Right lung (tissue), 10 donors: ENCODE measurements around the gene MED12. TPM values are rescaled to one million over a fixed set of nuclear protein-coding genes. Genes with fewer than 3 reads are reported as not detected.
A peak's percentile ranks its signal among the peaks of the same experiment; 100 is the strongest.

Source experiments
- DNase-seq, 2 donors: peaks; one replicate each; pipeline ENCODE4 v3.0.0-alpha.2; 2013
- long read RNA-seq, 8 donors: transcript quantifications; one replicate each; lab custom pipeline, GENCODE V29; 2026
- polyA plus RNA-seq, 5 donors: library from polyadenylated mRNA; unstranded; fragments of 120-200 nt; gene quantifications; one replicate each; pipeline versions ENCODE4 v1.2.1 to v1.2.3, GENCODE V29; 2013; ENCODE audit warnings: inconsistent platforms in 1 of 5, low replicate concordance in 1 of 5; ENCODE audit not compliant: insufficient read length in 5 of 5, insufficient read depth in 1 of 5

MED12 gene
- 10 to 100 TPM; 49.7 to 65.0 (median 57.6) TPM for polyA plus RNA-seq
- long read RNA-seq, donor 1, partial matches to known transcripts, result 13 of 17 reads
- long read RNA-seq, donor 1, other reads (novel, unspliced or antisense), result 0 of 17 reads
- long read RNA-seq, donor 2, result 0 reads
- long read RNA-seq, donor 3, partial matches to known transcripts, result 6 of 7 reads
- long read RNA-seq, donor 3, other reads (novel, unspliced or antisense), result 0 of 7 reads
- long read RNA-seq, donor 4, partial matches to known transcripts, result 8 of 9 reads
- long read RNA-seq, donor 4, other reads (novel, unspliced or antisense), result 0 of 9 reads
- long read RNA-seq, donor 5, partial matches to known transcripts, result 10 of 13 reads
- long read RNA-seq, donor 5, other reads (novel, unspliced or antisense), result 0 of 13 reads
- long read RNA-seq, donor 6, partial matches to known transcripts, result 9 of 10 reads
- long read RNA-seq, donor 6, other reads (novel, unspliced or antisense), result 0 of 10 reads
- long read RNA-seq, donor 7, partial matches to known transcripts, result 9 of 10 reads
- long read RNA-seq, donor 7, other reads (novel, unspliced or antisense), result 0 of 10 reads
- long read RNA-seq, donor 8, partial matches to known transcripts, result 0 of 1 reads
- long read RNA-seq, donor 8, other reads (novel, unspliced or antisense), result 0 of 1 reads

- peak; percentile 81 to 86 for DNase-seq
Measured at GRCh38 chrX:71118032-71118984, at the start of gene MED12. Gene MED12 (plus strand): TSS chrX:71118596. CDS start chrX:71118755, 159 bp downstream.

GRCh38 chrX:71070531-71070930 lies 47.9 kb upstream of the MED12 start:
- no peak for DNase-seq

DNA sequence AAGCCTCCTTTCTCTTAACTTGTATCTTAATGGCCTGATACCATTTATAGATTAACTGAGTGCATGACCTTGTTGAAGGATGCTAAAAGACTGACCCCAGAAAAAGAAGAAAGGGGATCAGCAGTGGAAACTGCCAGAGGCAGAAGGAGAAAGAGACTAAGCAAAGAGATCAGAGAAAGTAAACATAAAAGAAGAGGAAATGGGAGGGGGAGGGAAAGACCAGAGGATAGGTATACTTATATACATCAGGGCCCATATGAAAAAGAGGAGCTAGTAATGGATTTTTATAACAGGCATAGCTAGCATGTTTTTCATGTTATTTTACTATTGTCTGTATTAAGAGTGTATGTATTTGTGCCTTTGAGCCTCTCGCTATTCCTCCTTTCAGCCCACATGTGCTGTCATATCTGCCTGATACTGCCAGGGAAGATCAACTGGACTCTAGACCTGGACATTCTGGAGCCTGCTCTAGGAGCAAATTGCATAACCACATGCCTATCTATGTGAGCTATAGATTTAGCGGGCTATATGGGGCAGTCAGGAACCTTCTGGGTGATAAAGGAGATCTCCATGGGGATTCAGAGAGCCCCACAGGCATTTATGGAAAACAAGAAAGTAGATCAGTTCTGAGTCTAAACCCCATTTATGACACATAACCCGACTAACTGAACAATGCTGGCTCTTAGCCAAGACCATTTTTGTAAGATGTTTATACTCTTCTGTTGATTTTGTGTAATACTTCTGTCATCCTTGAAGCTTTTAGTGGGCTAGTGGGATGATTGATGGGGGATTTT lies 36.9 kb upstream of the MED12 start:
- DNase-seq, result no peak

GRCh38 chrX:71082124-71082647 lies 36.2 kb upstream of the MED12 start:
- no peak for DNase-seq

DNA sequence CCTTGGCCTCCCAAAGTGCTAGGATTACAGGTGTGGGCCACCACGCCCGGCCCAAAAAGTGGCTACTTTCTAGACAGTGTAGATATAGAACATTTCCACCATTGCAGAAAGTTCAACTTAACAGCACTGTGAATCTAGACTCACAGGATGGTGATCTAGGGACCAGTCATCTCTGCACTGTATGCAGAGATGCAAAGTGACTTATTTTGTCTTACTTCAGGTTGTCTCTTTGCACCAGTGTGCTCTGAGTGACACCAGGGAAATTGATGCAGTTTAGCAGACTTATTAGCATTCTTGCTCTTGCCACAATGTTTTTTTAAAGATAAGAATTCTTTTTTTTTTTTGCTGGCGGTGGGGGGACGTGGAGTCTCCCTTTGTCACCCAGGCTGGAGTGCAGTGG lies 35.6 kb upstream of the MED12 start:
- no peak for DNase-seq

- DNase-seq, result no peak
Measured at GRCh38 chrX:71085900-71086299, 32.5 kb upstream of the MED12 start.

DNA sequence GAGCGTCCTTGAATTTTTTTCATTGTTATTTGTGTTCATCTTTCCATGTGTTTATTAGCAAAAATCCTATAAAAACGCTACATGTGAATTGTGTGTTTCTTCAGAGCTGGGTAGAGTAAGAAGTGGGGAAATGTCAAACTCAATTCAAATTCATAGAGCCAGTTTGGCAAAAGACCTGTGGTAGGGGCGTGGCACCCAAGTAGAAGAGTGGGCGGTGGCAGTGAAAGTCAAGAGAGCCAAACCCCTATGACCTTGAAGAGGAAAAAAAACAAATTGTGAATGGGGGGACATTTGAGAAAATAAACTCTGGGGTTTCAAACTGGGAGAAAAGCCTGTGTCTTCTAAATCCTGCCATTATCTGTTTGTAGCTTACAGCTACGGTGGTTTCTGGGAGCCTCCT lies 27.1 kb upstream of the MED12 start:
- no peak for DNase-seq

GRCh38 chrX:71095033-71095432 lies 23.4 kb upstream of the MED12 start:
- DNase-seq, result no peak

GRCh38 chrX:71095555-71095980 lies 22.8 kb upstream of the MED12 start, which contains the start of gene FOXO4:
Gene FOXO4 (plus strand): TSS chrX:71095851. CDS start chrX:71096529, 678 bp downstream.
- peak; percentile 80 to 84 for DNase-seq

DNA sequence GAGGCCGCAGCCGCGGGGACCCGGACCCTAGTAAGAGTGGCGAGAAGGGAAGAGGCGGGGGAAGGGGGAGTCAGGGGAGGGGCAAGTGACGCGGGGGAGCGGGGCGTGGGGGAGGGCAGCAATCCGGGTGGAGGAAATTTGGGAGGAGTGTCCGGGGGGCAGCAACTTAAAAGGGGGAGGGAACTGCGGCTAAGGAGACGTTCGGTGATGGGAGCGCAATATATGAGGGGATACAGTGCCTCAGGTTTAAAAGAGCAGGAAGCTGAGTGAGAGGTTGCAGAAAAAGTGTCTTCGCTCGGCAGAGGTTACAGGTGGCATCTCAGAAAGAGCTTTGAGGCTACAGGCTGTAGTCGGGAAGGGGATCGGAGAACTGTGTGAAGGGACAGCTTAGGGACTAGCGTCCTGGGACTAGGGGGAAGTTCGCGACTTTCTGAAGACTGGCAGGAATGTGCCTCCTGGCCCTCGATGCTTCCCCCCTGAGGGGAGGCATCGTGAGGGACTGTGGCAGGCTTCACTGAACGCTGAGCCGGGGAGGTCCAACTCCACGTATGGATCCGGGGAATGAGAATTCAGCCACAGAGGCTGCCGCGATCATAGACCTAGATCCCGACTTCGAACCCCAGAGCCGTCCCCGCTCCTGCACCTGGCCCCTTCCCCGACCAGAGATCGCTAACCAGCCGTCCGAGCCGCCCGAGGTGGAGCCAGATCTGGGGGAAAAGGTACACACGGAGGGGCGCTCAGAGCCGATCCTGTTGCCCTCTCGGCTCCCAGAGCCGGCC lies 22.2 kb upstream of the MED12 start:
- peak; percentile 45 to 57 for DNase-seq

DNA sequence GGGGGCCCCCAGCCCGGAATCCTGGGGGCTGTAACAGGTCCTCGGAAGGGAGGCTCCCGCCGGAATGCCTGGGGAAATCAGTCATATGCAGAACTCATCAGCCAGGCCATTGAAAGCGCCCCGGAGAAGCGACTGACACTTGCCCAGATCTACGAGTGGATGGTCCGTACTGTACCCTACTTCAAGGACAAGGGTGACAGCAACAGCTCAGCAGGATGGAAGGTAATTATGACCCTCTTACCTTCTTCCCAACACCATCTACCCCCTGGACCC lies 21.7 kb upstream of the MED12 start:
- no peak for DNase-seq

DNA sequence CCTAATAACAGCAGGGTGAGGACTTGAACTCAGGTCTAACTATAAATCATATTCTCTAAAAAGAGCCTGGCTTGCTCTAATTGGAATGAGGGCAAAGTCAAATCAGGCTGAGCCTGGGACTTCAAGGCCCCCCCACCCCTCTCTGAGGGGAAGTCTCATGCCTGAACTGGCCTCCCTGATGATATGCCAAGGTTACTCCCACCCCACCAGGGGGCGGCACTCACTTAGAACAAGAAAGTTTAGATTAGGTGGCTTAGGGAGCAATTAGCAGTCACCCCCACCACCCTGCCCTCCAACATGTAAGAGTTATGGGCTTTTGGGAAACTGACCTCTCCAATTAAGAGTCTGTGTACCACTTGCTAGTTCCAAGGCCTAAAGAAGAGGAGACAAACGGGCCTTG lies 20.1 kb upstream of the MED12 start:
- no peak for DNase-seq

GRCh38 chrX:71098951-71099506 lies 19.4 kb upstream of the MED12 start:
- DNase-seq, result no peak

DNA sequence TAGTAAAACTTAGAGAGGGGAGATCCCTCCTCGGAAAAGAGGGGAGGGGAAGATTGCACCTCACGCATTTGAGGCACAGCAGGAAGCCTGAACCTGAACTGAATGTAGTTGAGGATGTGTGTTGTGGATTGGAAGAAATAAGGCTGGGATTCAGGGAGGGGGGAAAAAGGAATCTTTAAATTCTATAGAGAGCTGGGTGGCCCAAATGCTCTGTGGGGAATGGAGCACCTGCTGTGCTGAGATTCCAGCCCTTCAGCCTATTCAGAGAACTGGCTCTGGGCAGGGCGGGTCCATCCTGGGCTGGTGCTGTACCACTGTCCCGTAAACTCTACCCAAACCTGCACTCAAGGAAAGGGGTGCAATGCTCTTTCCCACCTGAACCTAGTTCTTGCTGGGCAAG lies 18.7 kb upstream of the MED12 start:
- no peak for DNase-seq

GRCh38 chrX:71100581-71101505 lies 17.6 kb upstream of the MED12 start:
- no peak for DNase-seq

- DNase-seq, result no peak
Measured at GRCh38 chrX:71102292-71102691, 16.1 kb upstream of the MED12 start.

DNA sequence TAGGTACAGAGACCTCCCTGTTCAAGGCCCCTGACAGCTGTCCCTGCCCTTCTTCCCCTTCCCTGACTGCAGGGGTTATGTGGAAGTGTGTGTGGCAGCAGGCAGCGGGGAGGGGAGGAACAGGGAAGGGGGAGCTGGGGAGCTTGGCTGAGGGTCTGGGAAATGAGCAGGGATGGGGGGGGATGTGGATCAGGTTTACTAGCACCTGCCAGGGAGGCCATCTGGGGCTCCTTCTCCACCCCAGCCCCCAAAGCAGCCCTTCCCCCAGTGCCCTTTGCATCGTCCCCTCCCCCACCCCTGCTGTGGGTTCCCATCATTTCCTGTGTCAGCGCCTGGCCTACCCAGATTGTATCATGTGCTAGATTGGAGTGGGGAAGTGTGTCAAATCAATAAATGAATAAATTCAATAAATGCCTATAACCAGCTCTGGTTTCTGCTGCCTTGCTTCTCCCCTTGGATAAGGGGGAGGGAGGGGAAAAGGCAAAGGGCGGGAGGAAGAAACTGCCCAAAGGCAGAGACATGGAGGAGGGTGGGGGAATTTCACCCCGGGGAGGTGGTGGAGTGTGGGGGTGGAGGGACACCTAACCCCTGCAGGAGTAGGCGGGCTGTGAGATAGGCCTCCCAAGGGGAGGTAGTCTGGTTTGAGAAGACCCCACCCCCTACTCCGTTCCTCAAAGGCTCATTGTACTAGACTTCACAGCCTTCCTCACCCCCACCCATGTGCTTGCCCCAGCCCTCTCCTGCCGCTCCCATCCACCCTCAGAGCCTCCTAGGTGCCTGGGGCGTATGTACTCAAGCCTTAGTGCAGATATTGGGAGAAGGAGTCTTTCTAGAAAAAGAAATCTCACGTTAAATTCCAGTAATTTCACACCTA lies 15.0 kb upstream of the MED12 start:
- no peak for DNase-seq

GRCh38 chrX:71105628-71106027 lies 12.8 kb upstream of the MED12 start:
- DNase-seq, result no peak
